Mesenchymal stem cell (in vitro differentiated cells and primary cell): ENCODE measurements around the gene HMGN5.

Experiments used
- DNase-seq: peaks from one replicate; pipeline ENCODE4 v3.0.0-alpha.2; 2013
- H2AFZ ChIP-seq: one replicate; pipeline ENCODE4 v1.6.1; 2013; ENCODE audit warnings: low read depth, mild to moderate bottlenecking, control low read depth, inconsistent platforms, low read length, moderate library complexity
- H2AK5ac ChIP-seq: 2 replicates; pipeline ENCODE4 v1.6.1; 2013; ENCODE audit warnings: low read length, moderate library complexity, mild to moderate bottlenecking, inconsistent platforms; ENCODE audit not compliant: severe bottlenecking
- H2BK120ac ChIP-seq: one replicate; pipeline ENCODE4 v1.6.1; 2013; ENCODE audit warnings: low read depth, mild to moderate bottlenecking, inconsistent platforms, low read length, moderate library complexity
- H2BK12ac ChIP-seq, 2 experiments: one replicate each; pipeline ENCODE4 v1.6.1; 2013; ENCODE audit warnings: inconsistent platforms in 2 of 2, low read length in 2 of 2, mild to moderate bottlenecking in 2 of 2, moderate library complexity in 2 of 2, control low read depth in 1 of 2
- H2BK15ac ChIP-seq: one replicate; pipeline ENCODE4 v1.6.1; 2013; ENCODE audit warnings: mild to moderate bottlenecking, low read depth, inconsistent platforms; ENCODE audit not compliant: poor library complexity, severe bottlenecking
- H2BK5ac ChIP-seq: 2 replicates; pipeline ENCODE4 v1.6.1; 2013; ENCODE audit warnings: low read depth, mild to moderate bottlenecking, low read length, control low read depth, inconsistent platforms; ENCODE audit not compliant: poor library complexity, severe bottlenecking
- H3K14ac ChIP-seq, 2 experiments: one replicate each; pipeline ENCODE4 v1.6.1; 2013; ENCODE audit warnings: inconsistent platforms in 2 of 2, low read length in 2 of 2, control low read depth in 1 of 2, mild to moderate bottlenecking in 1 of 2, moderate library complexity in 1 of 2
- H3K18ac ChIP-seq, 2 experiments: one replicate each; pipeline ENCODE4 v1.6.1; 2013; ENCODE audit warnings: inconsistent platforms in 2 of 2, low read length in 2 of 2, control low read depth in 1 of 2, low read depth in 1 of 2, mild to moderate bottlenecking in 1 of 2
- H3K23ac ChIP-seq, 2 experiments: one replicate each; pipeline ENCODE4 v1.6.1; 2013; ENCODE audit warnings: inconsistent platforms in 2 of 2, low read length in 2 of 2, mild to moderate bottlenecking in 2 of 2, moderate library complexity in 2 of 2, control low read depth in 1 of 2
- H3K27ac ChIP-seq: 2 replicates; pipeline ENCODE4 v1.5.1; 2013; ENCODE audit warnings: mild to moderate bottlenecking, moderate library complexity, low read length, control low read depth, inconsistent platforms; ENCODE audit not compliant: poor library complexity, severe bottlenecking
- H3K27me3 ChIP-seq, 2 experiments: 2 replicates each; pipeline versions ENCODE4 v1.6.1 to v1.7.0; 2013; ENCODE audit warnings: low read length in 2 of 2, mild to moderate bottlenecking in 2 of 2, moderate library complexity in 2 of 2, control low read depth in 1 of 2, inconsistent platforms in 1 of 2; ENCODE audit not compliant: control insufficient read depth in 1 of 2, insufficient read depth in 1 of 2
- H3K36me3 ChIP-seq, 2 experiments: 2 replicates each; pipeline versions ENCODE4 v1.6.1 to v1.7.0; 2013; ENCODE audit warnings: low read length in 2 of 2, control low read depth in 1 of 2, inconsistent platforms in 1 of 2, low read depth in 1 of 2, mild to moderate bottlenecking in 1 of 2; ENCODE audit not compliant: insufficient read depth in 2 of 2, control insufficient read depth in 1 of 2
- H3K4ac ChIP-seq, 2 experiments: one replicate each; pipeline ENCODE4 v1.6.1; 2013; ENCODE audit warnings: inconsistent platforms in 2 of 2, low read length in 2 of 2, mild to moderate bottlenecking in 2 of 2, moderate library complexity in 2 of 2, control low read depth in 1 of 2, low read depth in 1 of 2
- H3K4me1 ChIP-seq: 2 replicates; pipeline ENCODE4 v1.6.1; 2013; ENCODE audit warnings: low read depth, low read length, control low read depth; ENCODE audit not compliant: control insufficient read depth, insufficient read depth
- H3K4me2 ChIP-seq: 2 replicates; pipeline ENCODE4 v1.6.1; 2013; ENCODE audit warnings: low read length, mild to moderate bottlenecking, inconsistent platforms; ENCODE audit not compliant: poor library complexity, severe bottlenecking
- H3K4me3 ChIP-seq, 2 experiments: 2 replicates each; pipeline versions ENCODE4 v1.5.1 to v1.7.0; 2013; ENCODE audit warnings: low read length in 2 of 2, mild to moderate bottlenecking in 2 of 2, control low read depth in 1 of 2, low read depth in 1 of 2; ENCODE audit not compliant: insufficient read depth in 1 of 2
- H3K79me1 ChIP-seq: replicated peaks from 2 replicates; pipeline ENCODE4 v1.6.1; 2013; ENCODE audit warnings: mild to moderate bottlenecking, control low read depth, low read length, inconsistent platforms; ENCODE audit not compliant: poor library complexity, severe bottlenecking
- H3K9ac ChIP-seq: 2 replicates; pipeline ENCODE4 v1.7.0; 2013; ENCODE audit warnings: mild to moderate bottlenecking, low read length, moderate library complexity
- H3K9me3 ChIP-seq: 2 replicates; pipeline ENCODE4 v1.7.0; 2013; ENCODE audit warnings: mild to moderate bottlenecking, low read length; ENCODE audit not compliant: control insufficient read depth
- H4K8ac ChIP-seq: one replicate; pipeline ENCODE4 v1.6.1; 2013; ENCODE audit warnings: inconsistent platforms, mild to moderate bottlenecking, low read length, moderate library complexity
- H4K91ac ChIP-seq: one replicate; pipeline ENCODE4 v1.6.1; 2013; ENCODE audit warnings: mild to moderate bottlenecking, low read length, inconsistent platforms
- WGBS: methylation state at CpG from one replicate; pipeline ENCODE4 v1.1.7; 2013; ENCODE audit warnings: mixed read lengths; 5-methylcytosine and 5-hydroxymethylcytosine counted together

Gene HMGN5

DNA sequence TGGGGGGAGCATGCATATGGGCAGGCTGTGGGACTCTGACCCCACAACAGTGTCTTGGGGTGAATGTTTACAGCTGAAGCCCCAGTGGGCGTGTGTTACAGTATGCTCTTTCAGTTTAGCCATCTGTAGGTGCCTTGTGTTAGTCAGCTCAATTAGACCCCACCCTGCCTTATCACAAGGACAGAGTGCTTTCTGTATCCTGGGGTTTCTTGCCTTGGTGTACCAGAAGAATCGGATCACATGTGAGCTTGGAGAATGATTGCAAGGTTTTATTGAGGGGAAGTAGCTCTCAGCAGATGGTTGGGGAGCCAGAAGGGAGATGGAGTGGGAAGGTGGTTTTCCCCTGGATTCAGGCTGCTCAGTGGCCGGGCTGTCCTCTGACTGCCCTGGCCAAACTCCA, 27.5 kb upstream of the HMGN5 start:
- no peak overlapping the region for H2BK120ac ChIP-seq
- no peak overlapping the region for H2BK12ac ChIP-seq
- H3K27ac ChIP-seq = no peak overlapping the region
- no peak overlapping the region for H3K4ac ChIP-seq
- peaks cover 4% of the 10 kb centered on the region for H3K79me1 ChIP-seq
- H2BK15ac ChIP-seq = no peak overlapping the region
- H2AFZ ChIP-seq = no peak overlapping the region
- H3K4me2 ChIP-seq = no peak overlapping the region
- no peaks in the 10 kb centered on the region for H3K27me3 ChIP-seq
- H3K4me1 ChIP-seq = no peaks in the 10 kb centered on the region
- no peak overlapping the region for H3K23ac ChIP-seq
- no peak overlapping the region for H4K91ac ChIP-seq
- no peak for DNase-seq
- H3K14ac ChIP-seq = no peak overlapping the region
- H3K18ac ChIP-seq = no peak overlapping the region
- no peaks in the 10 kb centered on the region for H3K9me3 ChIP-seq
- H3K9ac ChIP-seq = no peak overlapping the region
- no peak overlapping the region for H3K4me3 ChIP-seq
- no peaks in the 10 kb centered on the region for H3K36me3 ChIP-seq
- no peak overlapping the region for H2BK5ac ChIP-seq
- WGBS = 100% methylated on average over 2 of the region's 3 CpGs
- no peak overlapping the region for H2AK5ac ChIP-seq
- H4K8ac ChIP-seq = no peak overlapping the region

DNA sequence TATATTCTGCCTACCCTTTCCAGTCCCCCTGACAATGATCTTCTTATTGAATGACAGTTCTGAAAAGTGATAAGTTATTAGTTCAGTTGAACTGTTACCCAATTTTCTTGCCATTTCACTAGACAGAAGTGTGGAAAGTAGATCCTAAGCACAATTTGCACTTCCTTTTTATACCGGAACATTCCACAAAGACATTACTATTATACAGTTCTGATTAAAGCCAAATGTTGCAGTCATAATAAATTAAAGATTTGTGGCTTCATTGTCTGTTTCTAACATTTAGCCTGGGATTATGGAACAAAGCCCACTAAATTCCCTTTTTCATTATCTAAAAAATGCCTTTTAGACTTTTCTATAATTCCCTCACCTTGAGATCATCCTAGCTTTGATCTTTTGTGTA, 14.0 kb upstream of the HMGN5 start:
- H3K9me3 ChIP-seq = no peaks in the 10 kb centered on the region
- H3K18ac ChIP-seq = no peak overlapping the region
- no peak overlapping the region for H2AFZ ChIP-seq
- H3K4ac ChIP-seq = no peak overlapping the region
- no CpG with 5 or more reads among the region's 1 CpG for WGBS
- H2AK5ac ChIP-seq = no peak overlapping the region
- no peak overlapping the region for H2BK120ac ChIP-seq
- H3K27ac ChIP-seq = no peak overlapping the region
- H3K9ac ChIP-seq = no peak overlapping the region
- no peak overlapping the region for H2BK15ac ChIP-seq
- no peak overlapping the region for H4K8ac ChIP-seq
- H2BK12ac ChIP-seq = no peak overlapping the region
- H3K4me1 ChIP-seq = no peaks in the 10 kb centered on the region
- no peak overlapping the region for H2BK5ac ChIP-seq
- no peak overlapping the region for H3K4me2 ChIP-seq
- no peak overlapping the region for H3K14ac ChIP-seq
- no peaks in the 10 kb centered on the region for H3K36me3 ChIP-seq
- no peak overlapping the region for H3K4me3 ChIP-seq
- H3K23ac ChIP-seq = no peak overlapping the region
- H4K91ac ChIP-seq = no peak overlapping the region
- H3K79me1 ChIP-seq = peaks cover 5% of the 10 kb centered on the region
- DNase-seq = no peak
- H3K27me3 ChIP-seq = no peaks in the 10 kb centered on the region

DNA sequence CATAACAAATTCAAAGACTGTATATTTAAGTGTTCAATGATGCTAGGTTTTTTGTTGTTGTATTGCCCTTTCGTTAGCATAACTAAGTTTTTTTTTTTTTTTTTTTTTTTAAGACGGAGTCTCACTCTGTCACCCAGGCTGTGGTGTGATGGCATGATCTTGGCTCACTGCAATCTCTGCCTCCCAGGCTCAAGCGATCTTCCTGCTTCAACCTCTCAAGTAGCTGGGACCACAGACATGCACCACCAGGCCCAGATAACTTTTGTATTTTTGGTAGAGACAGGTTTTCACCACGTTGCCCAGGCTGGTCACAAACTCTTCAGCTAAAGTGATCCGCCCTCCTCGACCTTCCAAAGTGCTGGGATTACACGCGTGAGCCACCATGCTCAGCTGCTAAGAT, 7.2 kb upstream of the HMGN5 start:
- no peak overlapping the region for H3K4ac ChIP-seq
- H3K14ac ChIP-seq = no peak overlapping the region
- no peak overlapping the region for H3K9ac ChIP-seq
- no peak overlapping the region for H2AK5ac ChIP-seq
- H3K18ac ChIP-seq = no peak overlapping the region
- H3K23ac ChIP-seq = no peak overlapping the region
- no peak overlapping the region for H3K27ac ChIP-seq
- peaks cover 3% of the 10 kb centered on the region for H3K79me1 ChIP-seq
- H3K4me2 ChIP-seq = no peak overlapping the region
- H3K27me3 ChIP-seq = no peaks in the 10 kb centered on the region
- H3K4me1 ChIP-seq = no peaks in the 10 kb centered on the region
- H3K9me3 ChIP-seq = no peaks in the 10 kb centered on the region
- WGBS = 90% methylated on average over 2 of the region's 8 CpGs
- H2BK5ac ChIP-seq = no peak overlapping the region
- no peak overlapping the region for H4K8ac ChIP-seq
- no peak overlapping the region for H2BK120ac ChIP-seq
- no peak overlapping the region for H3K4me3 ChIP-seq
- no peak overlapping the region for H2BK15ac ChIP-seq
- H3K36me3 ChIP-seq = no peaks in the 10 kb centered on the region
- H4K91ac ChIP-seq = no peak overlapping the region
- H2AFZ ChIP-seq = no peak overlapping the region
- H2BK12ac ChIP-seq = no peak overlapping the region
- no peak for DNase-seq

DNA sequence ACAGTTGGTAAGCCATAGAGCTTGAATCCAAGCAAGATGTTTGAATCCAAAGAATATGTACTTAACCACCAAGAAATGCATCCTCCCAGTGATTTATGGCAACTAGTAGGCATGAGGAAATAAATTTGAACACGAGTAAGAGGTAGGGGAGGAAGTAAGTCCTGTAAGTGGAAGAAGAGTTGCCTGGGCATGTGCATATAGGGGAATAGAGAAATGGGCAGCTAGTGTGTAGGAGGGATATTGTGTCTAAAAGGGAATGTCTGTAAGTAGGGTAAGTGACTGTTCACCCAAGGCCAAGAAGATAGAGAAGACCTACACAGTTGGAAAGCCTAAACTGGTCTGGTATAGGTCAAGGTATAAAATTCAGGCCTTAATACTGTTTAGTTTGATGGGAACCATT, 4.8 kb upstream of the HMGN5 start:
- H2BK5ac ChIP-seq = no peak overlapping the region
- H3K4me1 ChIP-seq = no peaks in the 10 kb centered on the region
- H2AFZ ChIP-seq = no peak overlapping the region
- no peak overlapping the region for H2BK12ac ChIP-seq
- no peak overlapping the region for H3K4me2 ChIP-seq
- H3K9me3 ChIP-seq = no peaks in the 10 kb centered on the region
- 44% methylated on average over 1 of the region's 1 CpG for WGBS
- H3K27me3 ChIP-seq = no peaks in the 10 kb centered on the region
- H3K4ac ChIP-seq = no peak overlapping the region
- no peak overlapping the region for H3K4me3 ChIP-seq
- H2BK15ac ChIP-seq = no peak overlapping the region
- H3K18ac ChIP-seq = no peak overlapping the region
- no peaks in the 10 kb centered on the region for H3K36me3 ChIP-seq
- no peak overlapping the region for H3K9ac ChIP-seq
- no peak overlapping the region for H4K8ac ChIP-seq
- DNase-seq = no peak
- H3K14ac ChIP-seq = no peak overlapping the region
- H4K91ac ChIP-seq = no peak overlapping the region
- H2AK5ac ChIP-seq = no peak overlapping the region
- no peaks in the 10 kb centered on the region for H3K79me1 ChIP-seq
- no peak overlapping the region for H3K23ac ChIP-seq
- no peak overlapping the region for H3K27ac ChIP-seq
- H2BK120ac ChIP-seq = no peak overlapping the region
